ENCODE measurements around the gene PPAN.

PPAN gene

GRCh38 chr19:10116866-10117616, 10.9 kb downstream of the PPAN start:
- no peak for DNase-seq (ENCODE audit: low spot score)
- in situ Hi-C loops (cut with MboI; ENCODE audit: low sequenced_read_pairs, unreplicated experiment): no loop called here
- TF ChIP-seq CTCF (IDR thresholded peaks at IDR 0.05; ENCODE audit: borderline replicate concordance, control extremely low read depth, extremely low read depth, insufficient read depth, missing control alignments): no peak

- DNase-seq (ENCODE audit: low spot score): no peak
- no peak for TF ChIP-seq CTCF (IDR thresholded peaks at IDR 0.05; ENCODE audit: borderline replicate concordance, control extremely low read depth, extremely low read depth, insufficient read depth, missing control alignments)
- in situ Hi-C loops (cut with MboI; ENCODE audit: low sequenced_read_pairs, unreplicated experiment): no loop called here
Measured at GRCh38 chr19:10118960-10119359, 12.8 kb downstream of the PPAN start.

- DNase-seq (ENCODE audit: low spot score): no peak
- in situ Hi-C loops (cut with MboI; ENCODE audit: low sequenced_read_pairs, unreplicated experiment): no loop called here
- TF ChIP-seq CTCF (IDR thresholded peaks at IDR 0.05; ENCODE audit: borderline replicate concordance, control extremely low read depth, extremely low read depth, insufficient read depth, missing control alignments): no peak
Measured at GRCh38 chr19:10120538-10121189, 14.5 kb downstream of the PPAN start.

- TF ChIP-seq CTCF (IDR thresholded peaks at IDR 0.05; ENCODE audit: borderline replicate concordance, control extremely low read depth, extremely low read depth, insufficient read depth, missing control alignments): no peak
- in situ Hi-C loops (cut with MboI; ENCODE audit: low sequenced_read_pairs, unreplicated experiment): no loop called here
- DNase-seq (ENCODE audit: low spot score): no peak
Measured at GRCh38 chr19:10122045-10122444, 15.9 kb downstream of the PPAN start.

- TF ChIP-seq CTCF (IDR thresholded peaks at IDR 0.05; ENCODE audit: borderline replicate concordance, control extremely low read depth, extremely low read depth, insufficient read depth, missing control alignments): no peak
- DNase-seq (ENCODE audit: low spot score): no peak
- in situ Hi-C loops (cut with MboI; ENCODE audit: low sequenced_read_pairs, unreplicated experiment): no loop called here
Measured at GRCh38 chr19:10124429-10124828, 18.3 kb downstream of the PPAN start.

GRCh38 chr19:10126213-10126639, 20.1 kb downstream of the PPAN start:
- no peak for TF ChIP-seq CTCF (IDR thresholded peaks at IDR 0.05; ENCODE audit: borderline replicate concordance, control extremely low read depth, extremely low read depth, insufficient read depth, missing control alignments)
- DNase-seq (ENCODE audit: low spot score): no peak
- in situ Hi-C loops (cut with MboI; ENCODE audit: low sequenced_read_pairs, unreplicated experiment): no loop called here

Measured in GM13976 (cell line).